Middle frontal gyrus (tissue), 1 donor: ENCODE measurements around the gene POLK.
A peak's percentile ranks its signal among the peaks of the same experiment; 100 is the strongest.
"Not testable (repeated sequence)": the region's sequence is repeated elsewhere in the genome, so short reads cannot be mapped to it uniquely, and the experiment has no call there.

Experiments used
- DNase-seq: peaks from one replicate; pipeline ENCODE4 v3.0.0-alpha.2; 2015; ENCODE audit warnings: low spot score; ENCODE audit errors: extremely low spot score

POLK gene

GRCh38 chr5:75608870-75609269, 97.2 kb downstream of the POLK start:
- no peak for DNase-seq

GRCh38 chr5:75610201-75610600, 98.5 kb downstream of the POLK start:
- no peak for DNase-seq

- not testable (repeated sequence) for DNase-seq
Observed at GRCh38 chr5:75610859-75611310, 99.2 kb downstream of the POLK start.

- no peak for DNase-seq
Observed at GRCh38 chr5:75611311-75612225, 99.9 kb downstream of the POLK start, which contains the start of gene ANKDD1B. Gene ANKDD1B (plus strand): TSS chr5:75611453. CDS start chr5:75611635, 182 bp downstream.

GRCh38 chr5:75612226-75612569, 100.5 kb downstream of the POLK start:
- no peak for DNase-seq

- no peak for DNase-seq
Observed at GRCh38 chr5:75612901-75613300, 101.2 kb downstream of the POLK start.

GRCh38 chr5:75614176-75614575, 102.5 kb downstream of the POLK start:
- DNase-seq = no peak

GRCh38 chr5:75616371-75616881, 104.7 kb downstream of the POLK start:
- DNase-seq = no peak

- peak; percentile 20 for DNase-seq
Observed at GRCh38 chr5:75616971-75617621, 105.4 kb downstream of the POLK start.

- DNase-seq = no peak
Observed at GRCh38 chr5:75617736-75618352, 106.2 kb downstream of the POLK start.

- no peak for DNase-seq
Observed at GRCh38 chr5:75620184-75620959, 108.7 kb downstream of the POLK start.

GRCh38 chr5:75622564-75622963, 110.9 kb downstream of the POLK start:
- DNase-seq = no peak

- DNase-seq = no peak
Observed at GRCh38 chr5:75623846-75624245, 112.2 kb downstream of the POLK start.

- no peak for DNase-seq
Observed at GRCh38 chr5:75626959-75627358, 115.3 kb downstream of the POLK start.

GRCh38 chr5:75627801-75628200, 116.1 kb downstream of the POLK start:
- DNase-seq = no peak

- DNase-seq = no peak
Observed at GRCh38 chr5:75630875-75631274, 119.2 kb downstream of the POLK start.

GRCh38 chr5:75632321-75632720, 120.6 kb downstream of the POLK start:
- DNase-seq = no peak

- DNase-seq = no peak
Observed at GRCh38 chr5:75637949-75638348, 126.3 kb downstream of the POLK start.

GRCh38 chr5:75639535-75640311, 128.0 kb downstream of the POLK start:
- no peak for DNase-seq

GRCh38 chr5:75640395-75640794, 128.7 kb downstream of the POLK start:
- DNase-seq = no peak
